NCI-H2196 (cell line): ENCODE measurements around the gene CTSG.
"Not testable (repeated sequence)": the region's sequence is repeated elsewhere in the genome, so short reads cannot be mapped to it uniquely, and the experiment has no call there.

Experiments used
- DNase-seq: peaks from one replicate; lab custom pipeline; 2025; ENCODE audit not compliant: unreplicated experiment; lab: John Stamatoyannopoulos, UW

The CTSG gene

GRCh38 chr14:24549064-24549463, 27.0 kb downstream of the CTSG start:
- DNase-seq = not testable (repeated sequence)

GRCh38 chr14:24542346-24542936, 33.6 kb downstream of the CTSG start:
- DNase-seq = no peak

GRCh38 chr14:24535737-24536136, 40.3 kb downstream of the CTSG start:
- no peak for DNase-seq

GRCh38 chr14:24534286-24534685, 41.8 kb downstream of the CTSG start:
- DNase-seq = no peak

GRCh38 chr14:24525877-24526620, 50.0 kb downstream of the CTSG start:
- not testable (repeated sequence) for DNase-seq
